NB4 (cell line): ENCODE data around the gene ACER3.
A peak's percentile ranks its signal among the peaks of the same experiment; 100 is the strongest.

ENCODE experiments used
- DNase-seq: peaks from one replicate; pipeline ENCODE4 v3.0.0; 2010; ENCODE audit warnings: low read depth
- H3K4me3 ChIP-seq: one replicate; pipeline ENCODE4 v1.5.1; 2011; ENCODE audit warnings: mild to moderate bottlenecking, low read depth, low read length, moderate library complexity
- MYC ChIP-seq: IDR thresholded peaks from 2 replicates; pipeline ENCODE4 v1.6.1; 2011; ENCODE audit warnings: low read depth, low read length
- POLR2A ChIP-seq: IDR thresholded peaks from 2 replicates; pipeline ENCODE4 v1.6.1; 2011; ENCODE audit warnings: mild to moderate bottlenecking; ENCODE audit not compliant: insufficient read length; ENCODE audit errors: extremely low read depth
- TF ChIP-seq, protein P1 (sequence below): IDR thresholded peaks from one replicate; pipeline ENCODE4 v1.5.1; 2012; ENCODE audit warnings: low read depth, low read length
- TF ChIP-seq, protein P2 (sequence below): IDR thresholded peaks from 2 replicates; pipeline ENCODE4 v1.6.1; 2011; ENCODE audit warnings: low read depth, low read length

Gene ACER3

DNA sequence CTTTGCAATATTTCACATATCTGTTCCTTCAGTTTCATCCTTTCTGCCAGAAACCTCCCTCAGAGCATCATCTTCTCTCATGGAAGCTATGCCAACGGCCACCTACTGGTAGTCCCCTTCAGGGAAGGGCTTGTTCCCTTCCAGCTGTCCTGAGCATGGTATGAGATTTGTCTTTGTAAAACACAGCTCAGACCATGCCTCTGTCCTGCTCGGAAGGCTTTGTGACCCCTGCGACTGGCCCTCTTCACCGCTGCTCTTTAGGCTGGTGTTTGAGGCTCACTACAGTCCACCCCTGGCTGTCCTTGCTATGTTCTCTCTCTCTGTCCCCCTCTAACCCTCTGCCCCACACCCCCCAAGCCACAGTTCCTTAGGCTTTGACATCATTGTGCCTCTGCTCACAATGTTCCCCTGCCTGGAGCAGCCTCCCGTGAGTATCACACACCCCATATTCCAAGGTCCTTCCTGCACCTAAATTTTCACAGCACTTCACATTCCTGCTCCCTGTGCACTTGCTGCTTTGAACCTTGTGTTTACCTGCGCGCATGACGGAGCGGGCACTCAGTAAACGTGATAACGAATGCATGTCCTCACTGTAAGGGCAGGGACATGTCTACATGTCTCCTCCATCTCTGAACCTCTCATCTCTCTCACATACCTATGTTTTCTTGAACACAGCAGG, 24.0 kb upstream of the ACER3 start:
- H3K4me3 ChIP-seq, result no peak overlapping the region
- no peak for TF ChIP-seq MYC
- TF ChIP-seq, protein P1, sequence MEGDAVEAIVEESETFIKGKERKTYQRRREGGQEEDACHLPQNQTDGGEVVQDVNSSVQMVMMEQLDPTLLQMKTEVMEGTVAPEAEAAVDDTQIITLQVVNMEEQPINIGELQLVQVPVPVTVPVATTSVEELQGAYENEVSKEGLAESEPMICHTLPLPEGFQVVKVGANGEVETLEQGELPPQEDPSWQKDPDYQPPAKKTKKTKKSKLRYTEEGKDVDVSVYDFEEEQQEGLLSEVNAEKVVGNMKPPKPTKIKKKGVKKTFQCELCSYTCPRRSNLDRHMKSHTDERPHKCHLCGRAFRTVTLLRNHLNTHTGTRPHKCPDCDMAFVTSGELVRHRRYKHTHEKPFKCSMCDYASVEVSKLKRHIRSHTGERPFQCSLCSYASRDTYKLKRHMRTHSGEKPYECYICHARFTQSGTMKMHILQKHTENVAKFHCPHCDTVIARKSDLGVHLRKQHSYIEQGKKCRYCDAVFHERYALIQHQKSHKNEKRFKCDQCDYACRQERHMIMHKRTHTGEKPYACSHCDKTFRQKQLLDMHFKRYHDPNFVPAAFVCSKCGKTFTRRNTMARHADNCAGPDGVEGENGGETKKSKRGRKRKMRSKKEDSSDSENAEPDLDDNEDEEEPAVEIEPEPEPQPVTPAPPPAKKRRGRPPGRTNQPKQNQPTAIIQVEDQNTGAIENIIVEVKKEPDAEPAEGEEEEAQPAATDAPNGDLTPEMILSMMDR, result no peak
- TF ChIP-seq, protein P2, sequence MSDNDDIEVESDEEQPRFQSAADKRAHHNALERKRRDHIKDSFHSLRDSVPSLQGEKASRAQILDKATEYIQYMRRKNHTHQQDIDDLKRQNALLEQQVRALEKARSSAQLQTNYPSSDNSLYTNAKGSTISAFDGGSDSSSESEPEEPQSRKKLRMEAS, result no peak
- no peak for TF ChIP-seq POLR2A
- no peak for DNase-seq

DNA sequence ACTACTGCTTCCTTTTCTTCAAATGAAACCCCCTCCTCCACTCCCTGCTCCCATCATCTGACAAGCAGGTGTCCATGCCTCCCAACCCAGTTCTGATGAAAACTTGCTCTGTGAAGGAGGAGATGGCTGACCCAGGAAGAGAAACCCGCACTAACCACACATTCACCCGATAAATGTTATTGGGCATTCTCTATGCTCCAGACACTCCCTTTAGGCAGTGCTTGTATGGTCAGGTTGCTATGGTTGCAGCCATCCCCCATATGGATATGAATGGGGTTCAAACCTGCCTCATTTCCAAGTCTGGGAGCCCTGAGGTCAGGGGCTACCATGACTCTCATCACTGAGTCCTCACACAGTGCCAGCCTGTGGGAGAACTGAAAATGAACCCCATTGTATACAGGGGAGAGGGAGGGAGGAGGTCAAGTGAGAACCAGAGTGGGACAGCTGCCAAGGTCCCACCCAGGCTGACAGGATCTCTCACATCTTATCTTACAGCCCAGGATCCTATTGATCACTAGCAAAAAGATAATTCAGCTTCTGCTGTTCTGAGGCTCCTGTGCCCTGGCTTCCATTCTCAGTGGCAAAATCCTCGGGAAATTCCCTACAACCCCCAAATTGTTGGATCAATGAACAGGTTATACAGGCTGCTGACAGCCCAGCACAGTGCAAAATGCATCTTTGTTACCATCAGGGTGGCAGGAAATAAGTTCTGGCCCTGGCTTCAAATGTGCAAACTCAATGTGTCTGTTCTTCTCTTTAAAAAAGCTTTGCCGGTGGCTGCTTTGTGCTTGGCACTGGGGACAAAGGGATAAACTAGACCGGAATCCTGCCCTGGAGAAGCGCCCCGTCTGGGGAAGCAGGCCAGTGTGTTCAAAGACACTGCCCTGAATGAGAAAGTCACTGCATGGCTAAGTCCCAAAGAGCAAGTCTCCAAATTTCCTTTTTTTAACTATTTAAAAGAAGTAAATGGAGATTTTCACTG, 22.7 kb upstream of the ACER3 start:
- no peak overlapping the region for H3K4me3 ChIP-seq
- TF ChIP-seq, protein P2, result no peak
- TF ChIP-seq POLR2A, result no peak
- DNase-seq, result no peak

DNA sequence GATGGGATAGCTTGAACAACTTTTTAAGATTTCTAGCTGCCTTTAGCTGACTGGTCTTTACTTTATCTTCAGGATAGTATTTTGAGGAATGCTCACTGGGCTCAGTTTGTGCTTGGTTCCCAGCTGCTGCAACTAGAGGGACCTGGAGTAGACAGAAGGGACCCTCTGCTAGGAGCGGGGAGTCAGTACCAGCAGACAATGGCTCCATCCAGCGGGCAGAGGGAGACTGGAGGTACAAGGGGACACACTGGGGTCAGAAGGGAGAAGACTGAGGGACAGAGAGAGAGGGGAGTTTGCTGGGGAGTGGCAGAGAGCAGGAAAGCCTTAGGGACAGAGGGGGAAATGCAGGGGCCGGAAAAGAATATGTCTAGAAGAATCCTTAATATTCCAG, 22.0 kb upstream of the ACER3 start:
- peak; percentile 22 for DNase-seq
- TF ChIP-seq, protein P2, result no peak
- no peak for TF ChIP-seq POLR2A
- TF ChIP-seq, protein P1, result no peak
- TF ChIP-seq MYC, result no peak
- no peak overlapping the region for H3K4me3 ChIP-seq

DNA sequence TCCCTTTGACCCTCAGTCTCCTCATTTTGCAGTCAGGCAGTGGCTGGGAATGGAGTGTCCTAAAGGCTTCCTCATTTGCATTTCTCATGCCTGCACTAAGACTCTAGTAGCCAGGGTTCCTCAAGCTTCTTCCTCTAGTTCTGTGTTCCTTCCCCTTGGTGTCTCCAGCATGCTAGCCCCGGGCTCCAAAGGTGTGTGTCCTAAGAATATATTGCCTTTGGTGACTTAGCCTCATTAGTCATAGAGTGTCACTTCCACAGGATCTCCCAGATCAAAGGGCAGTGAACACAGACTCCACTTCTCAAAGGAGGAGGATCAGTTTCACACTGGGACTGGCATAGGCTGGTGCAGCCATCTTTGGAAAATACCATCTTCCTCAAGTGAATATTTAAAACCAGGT, 21.4 kb upstream of the ACER3 start:
- no peak for TF ChIP-seq POLR2A
- TF ChIP-seq, protein P1, result no peak
- TF ChIP-seq, protein P2, result no peak
- no peak for TF ChIP-seq MYC
- no peak overlapping the region for H3K4me3 ChIP-seq
- DNase-seq, result peak; percentile 24

DNA sequence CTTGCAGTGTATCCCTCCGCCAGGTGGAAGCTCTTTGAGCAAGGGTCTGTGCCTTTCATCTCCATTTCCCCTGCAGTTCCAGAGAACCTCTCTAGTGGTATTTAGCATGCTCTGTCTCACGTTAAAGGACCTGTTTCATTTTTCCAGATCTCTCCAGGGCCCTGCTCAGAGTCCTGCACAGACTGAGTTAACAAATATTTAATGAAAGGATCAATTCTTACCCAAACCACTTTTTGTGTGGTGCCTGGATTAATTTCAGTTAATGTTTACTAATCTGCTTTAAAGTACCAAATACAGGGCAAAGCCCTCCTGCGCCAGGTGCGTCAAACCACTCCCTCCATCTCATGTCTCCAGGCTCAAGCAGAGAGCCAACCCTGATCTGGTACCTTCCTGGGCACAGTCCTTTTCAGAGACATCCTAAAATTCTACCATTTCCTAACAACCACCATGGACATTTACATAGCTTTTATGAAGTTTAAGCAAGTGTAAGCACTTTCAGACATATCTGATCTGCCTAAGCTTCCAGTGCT, 18.7 kb upstream of the ACER3 start:
- TF ChIP-seq POLR2A (no peak), MYC (no peak)
- TF ChIP-seq, protein P1, result no peak
- TF ChIP-seq, protein P2, result no peak
- H3K4me3 ChIP-seq, result no peak overlapping the region
- DNase-seq, result no peak

DNA sequence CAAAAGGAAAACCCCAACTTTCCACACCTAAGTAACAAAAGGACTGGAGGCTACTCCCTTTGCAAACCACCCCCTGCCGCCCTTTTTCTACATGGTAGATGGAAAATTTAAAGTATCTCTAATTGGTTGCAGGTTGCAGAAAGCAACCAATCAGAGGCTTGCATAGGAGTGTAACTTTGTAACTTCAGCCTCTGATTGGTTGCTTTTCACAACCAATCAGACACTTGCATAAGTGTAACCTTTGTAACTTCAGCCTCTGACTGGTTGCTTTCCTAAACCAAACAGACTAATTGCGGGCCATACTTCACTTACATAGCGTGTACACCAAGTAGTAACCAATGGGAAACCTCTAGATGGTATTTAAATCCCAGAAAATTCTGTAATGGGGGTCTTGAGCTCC, 16.8 kb upstream of the ACER3 start:
- TF ChIP-seq, protein P2, result no peak
- TF ChIP-seq, protein P1, result no peak
- no peak for TF ChIP-seq POLR2A
- no peak overlapping the region for H3K4me3 ChIP-seq
- DNase-seq, result no peak
